K562 (cell line): Measurements from ENCODE around the gene COL26A1. TPM values are rescaled to one million over a fixed set of nuclear protein-coding genes. Genes with fewer than 3 reads are reported as not detected.
A peak's percentile ranks its signal among the peaks of the same experiment; 100 is the strongest.

Experiments used
- ATAC-seq: fragments of 200-7000 bp; cut with Tn5 transposase; 3 replicates; pipeline ENCODE4 v1.9.1; 2020; ENCODE audit warnings: moderate library complexity
- BruUV-seq: library from RNA; stranded (reverse); fragments of 400-500 nt; replicated peaks from 2 replicates; lab custom pipeline; 2021; lab: Mats Ljungman, UMichigan
- CTCF ChIA-PET: fragments of 300-600 bp; formaldehyde crosslinking; extraction: SDS; loops from one replicate; lab custom pipeline; 2021; ENCODE audit warnings: low intra/inter-chr PET ratio; lab: Yijun Ruan, JAX
- POLR2A ChIA-PET: fragments of 300-600, 350-650 bp; sonication (Branson Sonifier 250); formaldehyde crosslinking; extraction: SDS; loops from one replicate; lab custom pipeline; 2021; ENCODE audit warnings: antibody characterized with exemption, inconsistent platforms; lab: Yijun Ruan, JAX
- DNase-seq, 4 experiments: peaks; one replicate each; pipeline versions ENCODE4 v3.0.0 to v3.0.0-alpha.2; 2011 to 2018; ENCODE audit warnings: low spot score in 3 of 4, mixed read lengths in 3 of 4; ENCODE audit errors: extremely low read depth in 1 of 4
- FAIRE-seq: peaks from 2 replicates; lab custom pipeline; 2011; peaks lifted over from hg19 to GRCh38; lab: Jason Lieb, UNC
- H2AFZ ChIP-seq: 2 replicates; pipeline ENCODE4 v1.6.0; 2011; ENCODE audit warnings: low read depth, low read length, control low read depth, inconsistent platforms
- H3K27ac ChIP-seq: fragments of 200-600 bp; 3 replicates; pipeline ENCODE4 v1.8.0; 2011; ENCODE audit warnings: low read depth, mild to moderate bottlenecking, control low read depth, inconsistent platforms, low read length, moderate library complexity, mixed read lengths; ENCODE audit errors: extremely low read depth
- H3K27me3 ChIP-seq, 2 experiments: fragments of 300-600 bp in 1 of 2; 2 replicates in 1 of 2; 3 replicates in 1 of 2; pipeline versions ENCODE4 v1.6.0 to v1.8.0; 2011; ENCODE audit warnings: inconsistent platforms in 2 of 2, low read length in 2 of 2, mild to moderate bottlenecking in 1 of 2, mixed read lengths in 1 of 2, moderate library complexity in 1 of 2; ENCODE audit not compliant: control insufficient read depth in 2 of 2, insufficient read depth in 2 of 2
- H3K36me3 ChIP-seq: fragments of 300-600 bp; 3 replicates; pipeline ENCODE4 v1.8.0; 2011; ENCODE audit warnings: mild to moderate bottlenecking, low read length, inconsistent platforms; ENCODE audit not compliant: control insufficient read depth, insufficient read depth
- H3K4me1 ChIP-seq, 2 experiments: fragments of 200-600 bp in 1 of 2; replicated peaks in 1 of 2; 2 replicates in 1 of 2; 3 replicates in 1 of 2; pipeline versions ENCODE4 v1.5.1 to v1.8.0; 2011; ENCODE audit warnings: inconsistent platforms in 2 of 2, low read length in 2 of 2, mild to moderate bottlenecking in 1 of 2, mixed read lengths in 1 of 2, moderate library complexity in 1 of 2; ENCODE audit not compliant: control insufficient read depth in 2 of 2, insufficient read depth in 2 of 2
- H3K4me2 ChIP-seq: 2 replicates; pipeline ENCODE4 v1.6.1; 2011; ENCODE audit warnings: low read length, control low read depth, inconsistent platforms, mixed read lengths; ENCODE audit not compliant: insufficient read depth
- H3K4me3 ChIP-seq: fragments of 200-600 bp; sonication (generic), shearing (Covaris generic); 2 replicates; pipeline ENCODE4 v1.5.1; 2016; ENCODE audit warnings: control low read depth, inconsistent platforms
- H3K79me2 ChIP-seq: fragments of 200-600 bp; 3 replicates; pipeline ENCODE4 v1.8.0; 2011; ENCODE audit warnings: low read length, inconsistent platforms; ENCODE audit not compliant: control insufficient read depth, insufficient read depth
- H3K9ac ChIP-seq, 2 experiments: 2 replicates each; pipeline versions ENCODE4 v1.6.0 to v1.6.1; 2011; ENCODE audit warnings: low read depth in 2 of 2, low read length in 2 of 2, control low read depth in 1 of 2, inconsistent platforms in 1 of 2, mild to moderate bottlenecking in 1 of 2, mixed read lengths in 1 of 2; ENCODE audit not compliant: insufficient read depth in 1 of 2
- H3K9me1 ChIP-seq: one replicate; pipeline ENCODE4 v1.6.0; 2011; ENCODE audit warnings: inconsistent platforms, mild to moderate bottlenecking, low read length, moderate library complexity; ENCODE audit not compliant: control insufficient read depth, insufficient read depth
- H3K9me3 ChIP-seq: replicated peaks from 2 replicates; pipeline ENCODE4 v1.5.1; 2011; ENCODE audit warnings: low read depth, low read length, inconsistent platforms; ENCODE audit not compliant: control insufficient read depth, insufficient read depth
- H4K20me1 ChIP-seq: replicated peaks from 2 replicates; pipeline ENCODE4 v1.6.1; 2011; ENCODE audit warnings: low read length, inconsistent platforms, mixed read lengths; ENCODE audit not compliant: control insufficient read depth, insufficient read depth
- BHLHE40 ChIP-seq: IDR thresholded peaks from 2 replicates; pipeline ENCODE4 v1.6.1; 2011; ENCODE audit warnings: low read length, improper control_type of control experiment
- COPS2 ChIP-seq: fragments of 450-650 bp; conservative IDR thresholded peaks from 2 replicates; pipeline ENCODE4 v1.6.1; 2016; ENCODE audit warnings: mild to moderate bottlenecking, moderate library complexity
- E4F1 ChIP-seq: fragments of 250-450 bp; sonication (Bioruptor Pico); IDR thresholded peaks from 2 replicates; pipeline ENCODE4 v1.5.0; 2021; ENCODE audit warnings: mild to moderate bottlenecking, borderline replicate concordance
- KDM1A ChIP-seq, 2 experiments: fragments of 450-650 bp; IDR thresholded peaks; 2 replicates each; pipeline ENCODE4 v1.6.1; 2016; ENCODE audit warnings: mild to moderate bottlenecking in 2 of 2
- MAFF ChIP-seq: IDR thresholded peaks from 2 replicates; pipeline ENCODE4 v1.6.1; 2012; ENCODE audit warnings: low read length, improper control_type of control experiment
- NR4A1 ChIP-seq, 2 experiments: fragments of 250-450 bp in 1 of 2; fragments of 450-650 bp in 1 of 2; sonication (Bioruptor Pico) in 1 of 2; IDR thresholded peaks; 2 replicates each; pipeline versions ENCODE4 v1.4.0 to v1.6.1; 2016 to 2020; ENCODE audit warnings: mild to moderate bottlenecking in 2 of 2, missing compliant biosample characterization in 1 of 2, missing genetic modification characterization in 1 of 2, moderate library complexity in 1 of 2
- PHB2 ChIP-seq: fragments of 450-650 bp; IDR thresholded peaks from 2 replicates; pipeline ENCODE4 v1.6.1; 2017; ENCODE audit warnings: low read depth
- RCOR1 ChIP-seq, 2 experiments: IDR thresholded peaks; 2 replicates each; pipeline ENCODE4 v1.6.1; 2012; ENCODE audit warnings: low read depth in 2 of 2, low read length in 2 of 2, borderline replicate concordance in 1 of 2, improper control_type of control experiment in 1 of 2
- SAFB2 ChIP-seq: fragments of 200-400 bp; formaldehyde crosslinking; IDR thresholded peaks from 2 replicates; pipeline ENCODE4 v1.6.1; 2018; ENCODE audit warnings: borderline replicate concordance, low read length, low read depth, moderate library complexity; ENCODE audit not compliant: severe bottlenecking
- SETDB1 ChIP-seq: IDR thresholded peaks from one replicate; pipeline ENCODE4 v1.6.1; 2012; ENCODE audit warnings: low read length, control low read depth, inconsistent platforms
- SREBF2 ChIP-seq: sonication (generic); formaldehyde crosslinking; IDR thresholded peaks from 2 replicates; pipeline ENCODE4 v1.4.0; 2020; ENCODE audit warnings: mild to moderate bottlenecking, missing genetic modification reagents
- ZBTB2 ChIP-seq: fragments of 450-650 bp; IDR thresholded peaks from 2 replicates; pipeline ENCODE4 v1.6.1; 2016; ENCODE audit warnings: antibody characterized with exemption
- ZNF23 ChIP-seq: fragments of 250-450 bp; sonication (Bioruptor Pico); IDR thresholded peaks from 2 replicates; pipeline ENCODE4 v1.4.0; 2020; ENCODE audit warnings: mild to moderate bottlenecking
- ZNF76 ChIP-seq: fragments of 250-450 bp; sonication (Bioruptor Pico); IDR thresholded peaks from 2 replicates; pipeline ENCODE4 v1.4.0; 2020; ENCODE audit warnings: mild to moderate bottlenecking, moderate library complexity, borderline replicate concordance
- ZNF785 ChIP-seq: fragments of 250-450 bp; sonication (Bioruptor Pico); IDR thresholded peaks from 2 replicates; pipeline ENCODE4 v1.4.0; 2020; ENCODE audit warnings: mild to moderate bottlenecking
- WGBS: fragments of 100-300 bp; shearing (Covaris generic); methylation state at CpG from one replicate; pipeline ENCODE4 v1.1.6; 2016; ENCODE audit warnings: low coverage, mixed read lengths; ENCODE audit not compliant: insufficient coverage; ENCODE audit errors: missing lambda C conversion rate; 5-methylcytosine and 5-hydroxymethylcytosine counted together
- in situ Hi-C: fragments of 300-500 bp; cut with MboI; formaldehyde crosslinking; loops from 4 replicates; pipeline ENCODE4 v1.15.0; 2018; ENCODE audit warnings: inconsistent platforms, mixed read lengths
- intact Hi-C: fragments of 100-400 bp; cut with micrococcal nuclease; formaldehyde crosslinking; loops from 2 replicates; pipeline ENCODE4 v1.14.2; 2022
- polyA plus RNA-seq, 8 experiments: library from polyadenylated mRNA; depleted of rRNA in 4 of 8; stranded (reverse) in 5 of 8; unstranded in 3 of 8; fragments of >200 nt; fragmentation: Nextera tagmentation in 2 of 8; fragmentation: Illumina TruSeq in 1 of 8; extraction: Ambion mirVana in 2 of 8; extraction: Trizol in 1 of 8; gene quantifications; 2 replicates each; pipeline versions ENCODE4 v1.2.1 to v1.2.3, GENCODE V29; 2011 to 2014; ENCODE audit warnings: inconsistent platforms in 1 of 8, missing spikeins in 1 of 8
- total RNA-seq, 7 experiments: library from RNA; depleted of rRNA in 6 of 7; stranded (reverse); fragments of >200 nt in 6 of 7; fragmentation: Illumina TruSeq in 2 of 7; extraction: Trizol in 2 of 7; gene quantifications; 2 replicates each; pipeline versions ENCODE4 v1.2.1 to v1.2.3, GENCODE V29; 2011 to 2021; ENCODE audit warnings: low replicate concordance in 1 of 7

COL26A1 gene
- total and polyA plus RNA-seq, 9 of the 15 experiments (the other 6 are each of a cell fraction or from before 2014, with no cell fraction given) = 0.04 to 0.39 (median 0.07) TPM; not detected in 5

- Histone ChIP-seq H3K9me1 (no peaks in the 10 kb centered on the region), H3K36me3 (no peaks in the 10 kb centered on the region), H3K79me2 (no peaks in the 10 kb centered on the region), H3K4me2 (no peak overlapping the region), H4K20me1 (no peaks in the 10 kb centered on the region), H3K27ac (no peak overlapping the region), H2AFZ (no peak overlapping the region), H3K4me3 (no peak overlapping the region), H3K9me3 (no peaks in the 10 kb centered on the region), H3K9ac (no peak overlapping the region; a peak in 1 of 4 replicates), H3K4me1 (no peaks in the 10 kb centered on the region), H3K27me3 (peaks cover 41 to 72% of the 10 kb centered on the region in 2 experiments)
- DNase-seq (peak in 1 of 4 experiments; percentile 35), ATAC-seq (peak; percentile 65; the same call in 2 of the 3 replicates), FAIRE-seq (no peak)
- no peak for TF ChIP-seq ZNF76 (CRISPR knock-in tag)
- no peak for TF ChIP-seq PHB2
- TF ChIP-seq COPS2 = no peak
- no peak for TF ChIP-seq ZNF23 (CRISPR knock-in tag)
- no peak for TF ChIP-seq ZBTB2
- TF ChIP-seq SREBF2 (CRISPR knock-in tag) = no peak
- no peak for TF ChIP-seq RCOR1 (IDR thresholded peaks at IDR 0.05; ENCODE audit: borderline replicate concordance in 1 of 2, low read depth in 2 of 2, low read length in 2 of 2)
- no peak for TF ChIP-seq MAFF
- no peak for TF ChIP-seq BHLHE40
- TF ChIP-seq E4F1 = no peak
- no peak for TF ChIP-seq SAFB2
- no peak for TF ChIP-seq NR4A1 (CRISPR knock-in tag; IDR thresholded peaks at IDR 0.05)
- TF ChIP-seq NR4A1 (tag; IDR thresholded peaks at IDR 0.05) = no peak
- TF ChIP-seq SETDB1 = no peak
- TF ChIP-seq KDM1A (IDR thresholded peaks at IDR 0.05) = no peak
- no peak for TF ChIP-seq ZNF785 (CRISPR knock-in tag)
- ChIA-PET CTCF (no interaction called here), POLR2A (interaction anchor here (0.5 to 1.3 kb wide), 3 partner anchors 9 to 756 kb away, joined by 3 to 4 read pairs (median 3); no protein-coding TSS in a partner anchor)
- intact Hi-C loops = no loop called here
- WGBS = 3% methylated on average over 19 of the region's 19 CpGs
- no TSS peak for BruUV-seq
- in situ Hi-C loops = no loop called here
Observed at GRCh38 chr7:101373812-101374614, 11.3 kb downstream of the COL26A1 start.
